ENCODE measurements around the gene SETD4.

The SETD4 gene

GRCh38 chr21:36034211-36034913 is 26.0 kb downstream of the SETD4 start:
- no peak overlapping the region for H3K4me3 ChIP-seq (ENCODE audit: low read length)
- H3K9me2 ChIP-seq (replicated peaks; ENCODE audit: control insufficient read depth, low read length) = no peaks in the 10 kb centered on the region
- no peaks in the 10 kb centered on the region for H3F3A ChIP-seq (ENCODE audit: control insufficient read depth, insufficient read depth)
- no peaks in the 10 kb centered on the region for H3K9me3 ChIP-seq (ENCODE audit: control insufficient read depth, insufficient read depth, low read length)
- H3K27ac ChIP-seq (ENCODE audit: low read depth, low read length) = no peak overlapping the region
- peaks cover 30% of the 10 kb centered on the region for H3K36me3 ChIP-seq (ENCODE audit: control insufficient read depth, low read length)
- no peaks in the 10 kb centered on the region for H3K4me1 ChIP-seq (ENCODE audit: control insufficient read depth, low read length)
- no peaks in the 10 kb centered on the region for H3K79me2 ChIP-seq (ENCODE audit: control insufficient read depth, low read length)
- TF ChIP-seq EZH2phosphoT487 (IDR thresholded peaks at IDR 0.05; ENCODE audit: borderline replicate concordance, low read length) (no peak), CTCF (IDR thresholded peaks at IDR 0.05; ENCODE audit: low read depth, low read length, poor library complexity, severe bottlenecking) (no peak)
- no peaks in the 10 kb centered on the region for H3K27me3 ChIP-seq (ENCODE audit: control insufficient read depth, low read length)
- 0 out of 2 replicates have a peak, but pooled peaks cover 3% of the 10 kb centered on the region for H4K20me1 ChIP-seq (ENCODE audit: control insufficient read depth, insufficient read depth, low read depth, low read length)
- no peak overlapping the region for H3K4me2 ChIP-seq (ENCODE audit: low read length)

GRCh38 chr21:36032647-36033406 is 27.5 kb downstream of the SETD4 start:
- H3F3A ChIP-seq (ENCODE audit: control insufficient read depth, insufficient read depth) = no peaks in the 10 kb centered on the region
- H3K27ac ChIP-seq (ENCODE audit: low read depth, low read length) = no peak overlapping the region
- H3K9me2 ChIP-seq (replicated peaks; ENCODE audit: control insufficient read depth, low read length) = no peaks in the 10 kb centered on the region
- no peaks in the 10 kb centered on the region for H3K9me3 ChIP-seq (ENCODE audit: control insufficient read depth, insufficient read depth, low read length)
- H3K79me2 ChIP-seq (ENCODE audit: control insufficient read depth, low read length) = no peaks in the 10 kb centered on the region
- H3K4me3 ChIP-seq (ENCODE audit: low read length) = no peak overlapping the region
- peaks cover 3% of the 10 kb centered on the region; the same call in 1 of the 2 replicates for H3K4me1 ChIP-seq (ENCODE audit: control insufficient read depth, low read length)
- peaks cover 19% of the 10 kb centered on the region for H3K36me3 ChIP-seq (ENCODE audit: control insufficient read depth, low read length)
- peaks cover 2% of the 10 kb centered on the region; the same call in 1 of the 2 replicates for H3K27me3 ChIP-seq (ENCODE audit: control insufficient read depth, low read length)
- 0 out of 2 replicates have a peak, but pooled peaks cover 3% of the 10 kb centered on the region for H4K20me1 ChIP-seq (ENCODE audit: control insufficient read depth, insufficient read depth, low read depth, low read length)
- no peak overlapping the region for H3K4me2 ChIP-seq (ENCODE audit: low read length)
- TF ChIP-seq CTCF (IDR thresholded peaks at IDR 0.05; ENCODE audit: low read depth, low read length, poor library complexity, severe bottlenecking) (no peak), EZH2phosphoT487 (IDR thresholded peaks at IDR 0.05; ENCODE audit: borderline replicate concordance, low read length) (no peak)

- Histone ChIP-seq H4K20me1 (ENCODE audit: control insufficient read depth, insufficient read depth, low read depth, low read length) (no peaks in the 10 kb centered on the region), H3K9me2 (replicated peaks; ENCODE audit: control insufficient read depth, low read length) (no peaks in the 10 kb centered on the region), H3K27ac (ENCODE audit: low read depth, low read length) (no peak overlapping the region), H3K36me3 (ENCODE audit: control insufficient read depth, low read length) (peaks cover 7% of the 10 kb centered on the region), H3K79me2 (ENCODE audit: control insufficient read depth, low read length) (no peaks in the 10 kb centered on the region), H3K27me3 (ENCODE audit: control insufficient read depth, low read length) (peaks cover 2% of the 10 kb centered on the region; the same call in 1 of the 2 replicates), H3K4me3 (ENCODE audit: low read length) (no peak overlapping the region), H3K4me1 (ENCODE audit: control insufficient read depth, low read length) (peaks cover 3% of the 10 kb centered on the region; the same call in 1 of the 2 replicates), H3F3A (ENCODE audit: control insufficient read depth, insufficient read depth) (no peaks in the 10 kb centered on the region), H3K4me2 (ENCODE audit: low read length) (no peak overlapping the region), H3K9me3 (ENCODE audit: control insufficient read depth, insufficient read depth, low read length) (no peaks in the 10 kb centered on the region)
- TF ChIP-seq EZH2phosphoT487 (IDR thresholded peaks at IDR 0.05; ENCODE audit: borderline replicate concordance, low read length) = no peak
- no peak for TF ChIP-seq CTCF (IDR thresholded peaks at IDR 0.05; ENCODE audit: low read depth, low read length, poor library complexity, severe bottlenecking)
These were observed 29.6 kb downstream of the SETD4 start for GRCh38 chr21:36030581-36031189.
